Skeletal muscle satellite cell (primary cell): Measurements from ENCODE around the gene HPDL.
A peak's percentile ranks its signal among the peaks of the same experiment; 100 is the strongest.
"Not testable (repeated sequence)": the region's sequence is repeated elsewhere in the genome, so short reads cannot be mapped to it uniquely, and the experiment has no call there.

Source experiments
- H3K27me3 ChIP-seq: 2 replicates; pipeline ENCODE4 v1.7.0; 2013; ENCODE audit warnings: low read length; ENCODE audit not compliant: control insufficient read depth, insufficient read depth
- H3K36me3 ChIP-seq: 2 replicates; pipeline ENCODE4 v1.7.0; 2013; ENCODE audit warnings: mild to moderate bottlenecking, control low read depth, low read length; ENCODE audit not compliant: insufficient read depth
- H3K4me1 ChIP-seq: 2 replicates; pipeline ENCODE4 v1.7.0; 2013; ENCODE audit warnings: low read length; ENCODE audit not compliant: control insufficient read depth, insufficient read depth
- H3K4me2 ChIP-seq: 2 replicates; pipeline ENCODE4 v1.7.0; 2013; ENCODE audit warnings: mild to moderate bottlenecking, low read length
- H3K4me3 ChIP-seq: 2 replicates; pipeline ENCODE4 v1.7.0; 2013; ENCODE audit warnings: low read length
- H3K9ac ChIP-seq: 2 replicates; pipeline ENCODE4 v1.7.0; 2013; ENCODE audit warnings: mild to moderate bottlenecking, low read depth, low read length, moderate library complexity
- H3K9me3 ChIP-seq: replicated peaks from 2 replicates; pipeline ENCODE4 v1.7.0; 2013; ENCODE audit warnings: mild to moderate bottlenecking, control low read depth, low read length

HPDL gene

GRCh38 chr1:45359882-45360513 is 33.3 kb downstream of the HPDL start:
- peak overlapping the region; percentile 53 for H3K9ac ChIP-seq
- peak overlapping the region; percentile 72 for H3K4me2 ChIP-seq
- H3K4me1 ChIP-seq = peaks cover 7% of the 10 kb centered on the region
- H3K9me3 ChIP-seq = no peaks in the 10 kb centered on the region
- H3K36me3 ChIP-seq = no peaks in the 10 kb centered on the region
- peak overlapping the region; percentile 31 for H3K4me3 ChIP-seq
- no peaks in the 10 kb centered on the region for H3K27me3 ChIP-seq

- not testable (repeated sequence) for H3K9me3 ChIP-seq, H3K4me3 ChIP-seq, H3K36me3 ChIP-seq, H3K27me3 ChIP-seq, H3K4me1 ChIP-seq
- H3K9ac ChIP-seq = peak overlapping the region; percentile 50
- peak overlapping the region; percentile 72 for H3K4me2 ChIP-seq
These were observed 34.3 kb downstream of the HPDL start for GRCh38 chr1:45360981-45361380.

- Histone ChIP-seq H3K9me3 (no peaks in the 10 kb centered on the region), H3K4me2 (no peak overlapping the region), H3K36me3 (no peaks in the 10 kb centered on the region), H3K9ac (no peak overlapping the region), H3K4me1 (peaks cover 7% of the 10 kb centered on the region), H3K4me3 (no peak overlapping the region), H3K27me3 (no peaks in the 10 kb centered on the region)
These were observed 37.6 kb downstream of the HPDL start for GRCh38 chr1:45364294-45364693.

GRCh38 chr1:45365051-45365450 is 38.4 kb downstream of the HPDL start:
- Histone ChIP-seq H3K4me1 (peaks cover 4% of the 10 kb centered on the region), H3K4me2 (no peak overlapping the region), H3K9me3 (no peaks in the 10 kb centered on the region), H3K36me3 (no peaks in the 10 kb centered on the region), H3K27me3 (no peaks in the 10 kb centered on the region), H3K9ac (no peak overlapping the region), H3K4me3 (no peak overlapping the region)

- Histone ChIP-seq H3K9ac (no peak overlapping the region), H3K4me3 (no peak overlapping the region), H3K4me2 (no peak overlapping the region), H3K9me3 (no peaks in the 10 kb centered on the region), H3K4me1 (no peaks in the 10 kb centered on the region), H3K36me3 (no peaks in the 10 kb centered on the region), H3K27me3 (no peaks in the 10 kb centered on the region)
These were observed 43.9 kb downstream of the HPDL start for GRCh38 chr1:45370575-45370974.

- Histone ChIP-seq H3K9ac (no peak overlapping the region), H3K27me3 (no peaks in the 10 kb centered on the region), H3K9me3 (no peaks in the 10 kb centered on the region), H3K4me2 (no peak overlapping the region), H3K4me3 (no peak overlapping the region), H3K36me3 (no peaks in the 10 kb centered on the region), H3K4me1 (no peaks in the 10 kb centered on the region)
These were observed 46.9 kb downstream of the HPDL start for GRCh38 chr1:45373573-45373972.

GRCh38 chr1:45375104-45376090 is 48.7 kb downstream of the HPDL start:
- Histone ChIP-seq H3K9ac (no peak overlapping the region), H3K36me3 (no peaks in the 10 kb centered on the region), H3K4me3 (no peak overlapping the region), H3K4me2 (no peak overlapping the region), H3K9me3 (no peaks in the 10 kb centered on the region), H3K4me1 (no peaks in the 10 kb centered on the region), H3K27me3 (no peaks in the 10 kb centered on the region)

GRCh38 chr1:45378184-45378583 is 51.5 kb downstream of the HPDL start:
- Histone ChIP-seq H3K4me2 (no peak overlapping the region), H3K4me3 (no peak overlapping the region), H3K4me1 (no peaks in the 10 kb centered on the region), H3K27me3 (no peaks in the 10 kb centered on the region), H3K9ac (no peak overlapping the region), H3K9me3 (no peaks in the 10 kb centered on the region), H3K36me3 (no peaks in the 10 kb centered on the region)
